Peyer's patch (tissue), 4 donors: ENCODE measurements around the gene GASK1A.

Experiments used
- CTCF ChIP-seq, 6 experiments: fragments of 450-650 bp in 4 of 6; fragments of 200-600 bp in 2 of 6; sonication (generic) in 1 of 6; IDR thresholded peaks; one replicate each; pipeline ENCODE4 v1.5.1; 2017 to 2019; ENCODE audit warnings: antibody characterized with exemption in 6 of 6, mild to moderate bottlenecking in 3 of 6, moderate library complexity in 1 of 6
- POLR2A ChIP-seq, 2 donors: fragments of 450-650 bp; IDR thresholded peaks; one replicate each; pipeline ENCODE4 v1.5.1; 2017; ENCODE audit warnings: antibody characterized with exemption in 2 of 2, mild to moderate bottlenecking in 2 of 2, moderate library complexity in 2 of 2

DNA sequence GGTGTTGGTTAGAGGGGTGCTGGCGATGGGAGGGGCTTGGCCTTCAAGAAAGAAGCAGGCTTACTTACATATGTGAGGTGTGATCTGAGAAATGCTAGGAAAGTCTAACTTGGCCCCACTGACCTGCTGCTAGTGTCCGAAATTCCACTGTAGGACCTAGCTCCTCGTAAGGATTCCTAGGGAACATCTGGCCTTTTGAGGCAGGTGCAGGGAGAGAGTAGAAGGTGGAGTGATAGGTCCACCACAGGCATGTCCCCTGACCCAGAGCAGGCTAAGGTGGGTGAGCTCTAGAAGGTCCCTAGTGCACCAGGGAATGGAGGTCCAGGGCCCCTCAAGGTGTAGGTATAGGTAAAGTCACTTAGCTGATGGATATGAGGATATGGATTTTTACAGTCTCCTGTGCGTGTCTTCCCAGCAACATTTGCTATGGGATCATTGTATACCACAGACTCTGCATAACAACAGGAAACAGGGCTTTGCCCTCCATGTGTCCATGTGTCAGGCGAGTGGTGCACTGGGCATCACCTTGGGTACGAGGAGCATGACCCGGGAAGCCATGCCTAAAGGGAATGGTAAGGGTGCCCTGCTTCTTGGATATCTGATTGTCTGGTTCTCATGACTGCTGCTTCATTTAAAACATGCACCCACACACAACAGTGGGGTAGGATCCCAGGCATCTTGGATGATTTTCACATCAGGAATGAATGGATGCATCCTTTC is 94.2 kb downstream of the GASK1A start:
- no peak for TF ChIP-seq CTCF (IDR thresholded peaks at IDR 0.05)
- no peak for TF ChIP-seq POLR2A (IDR thresholded peaks at IDR 0.05)
